Astrocyte of the spinal cord (primary cell): Measurements from ENCODE around the gene SCN11A.

Experiments
- DNase-seq: peaks from one replicate; pipeline ENCODE4 v3.0.0; 2011; ENCODE audit warnings: low read depth, low spot score
- H3K4me3 ChIP-seq: 2 replicates; pipeline ENCODE4 v1.5.1; 2011; ENCODE audit warnings: low read depth, mild to moderate bottlenecking, low read length, moderate library complexity
- in situ Hi-C: cut with HindIII; loops from 2 replicates; pipeline ENCODE4 v1.10.0; 2017; ENCODE audit warnings: low sequenced_read_pairs
- TF ChIP-seq, protein P1 (sequence below): IDR thresholded peaks from 2 replicates; pipeline ENCODE4 v1.5.1; 2012; ENCODE audit warnings: low read depth, mild to moderate bottlenecking, low read length, inconsistent platforms

Gene SCN11A

DNA sequence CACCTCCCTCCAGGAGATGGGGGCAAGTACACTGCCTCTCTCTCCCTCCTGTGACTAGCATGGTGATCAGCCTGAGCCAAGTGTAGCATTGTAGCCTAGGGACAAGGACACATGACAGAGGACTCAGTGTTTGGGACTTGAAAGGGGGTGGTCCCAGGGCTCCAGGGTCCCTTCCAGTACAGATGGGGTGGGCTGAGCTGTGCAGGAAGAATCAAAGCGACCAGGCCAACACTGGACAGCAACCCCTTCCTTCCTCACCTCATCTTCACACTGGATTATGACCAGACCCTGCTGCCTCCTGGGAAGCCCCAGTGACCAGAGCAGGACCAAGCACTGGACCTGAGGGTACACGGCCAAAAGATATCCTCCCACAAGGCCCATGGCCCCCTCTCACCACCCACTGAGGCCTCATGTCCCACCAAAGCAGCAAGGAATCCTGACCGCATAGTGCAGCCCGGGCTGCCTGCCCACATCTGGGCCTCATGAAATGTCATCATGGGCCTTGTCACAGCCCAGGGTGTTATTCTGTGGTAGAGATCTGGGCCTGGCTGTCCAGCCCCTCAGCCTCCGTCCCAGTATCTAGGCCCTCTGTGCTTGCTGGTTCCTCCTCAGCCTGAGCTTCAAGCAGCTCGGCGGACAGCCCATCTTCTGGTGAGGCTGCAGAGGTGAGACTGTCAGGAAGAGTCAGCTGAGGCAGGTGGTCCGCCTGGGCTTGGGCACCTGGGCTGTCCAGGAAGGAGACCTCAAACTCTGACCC, 46.1 kb upstream of the SCN11A start:
- in situ Hi-C loops, result no loop called here
- no peak overlapping the region for H3K4me3 ChIP-seq
- DNase-seq, result no peak
- TF ChIP-seq, protein P1, sequence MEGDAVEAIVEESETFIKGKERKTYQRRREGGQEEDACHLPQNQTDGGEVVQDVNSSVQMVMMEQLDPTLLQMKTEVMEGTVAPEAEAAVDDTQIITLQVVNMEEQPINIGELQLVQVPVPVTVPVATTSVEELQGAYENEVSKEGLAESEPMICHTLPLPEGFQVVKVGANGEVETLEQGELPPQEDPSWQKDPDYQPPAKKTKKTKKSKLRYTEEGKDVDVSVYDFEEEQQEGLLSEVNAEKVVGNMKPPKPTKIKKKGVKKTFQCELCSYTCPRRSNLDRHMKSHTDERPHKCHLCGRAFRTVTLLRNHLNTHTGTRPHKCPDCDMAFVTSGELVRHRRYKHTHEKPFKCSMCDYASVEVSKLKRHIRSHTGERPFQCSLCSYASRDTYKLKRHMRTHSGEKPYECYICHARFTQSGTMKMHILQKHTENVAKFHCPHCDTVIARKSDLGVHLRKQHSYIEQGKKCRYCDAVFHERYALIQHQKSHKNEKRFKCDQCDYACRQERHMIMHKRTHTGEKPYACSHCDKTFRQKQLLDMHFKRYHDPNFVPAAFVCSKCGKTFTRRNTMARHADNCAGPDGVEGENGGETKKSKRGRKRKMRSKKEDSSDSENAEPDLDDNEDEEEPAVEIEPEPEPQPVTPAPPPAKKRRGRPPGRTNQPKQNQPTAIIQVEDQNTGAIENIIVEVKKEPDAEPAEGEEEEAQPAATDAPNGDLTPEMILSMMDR, result no peak

DNA sequence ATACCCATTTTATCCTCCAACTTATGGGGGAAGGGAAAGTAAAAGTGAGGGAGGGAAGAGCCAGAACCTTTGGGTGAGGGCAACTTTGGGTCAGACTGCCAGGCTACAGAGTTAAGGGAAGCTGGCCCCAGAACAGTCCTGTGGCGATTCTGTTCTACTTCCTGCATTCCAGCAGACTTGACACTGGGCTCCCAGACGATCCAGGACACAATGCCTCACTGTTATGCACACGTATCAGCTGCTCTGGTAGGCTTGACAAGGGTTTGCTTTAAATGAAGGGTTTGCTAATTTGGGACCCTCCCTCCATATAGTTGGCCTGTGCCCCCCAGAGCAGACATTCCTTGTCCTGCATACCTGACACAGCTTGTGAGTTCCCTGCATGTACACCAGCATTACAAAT, 45.0 kb upstream of the SCN11A start:
- DNase-seq, result no peak
- TF ChIP-seq, protein P1, result no peak
- no peak overlapping the region for H3K4me3 ChIP-seq
- in situ Hi-C loops, result no loop called here

DNA sequence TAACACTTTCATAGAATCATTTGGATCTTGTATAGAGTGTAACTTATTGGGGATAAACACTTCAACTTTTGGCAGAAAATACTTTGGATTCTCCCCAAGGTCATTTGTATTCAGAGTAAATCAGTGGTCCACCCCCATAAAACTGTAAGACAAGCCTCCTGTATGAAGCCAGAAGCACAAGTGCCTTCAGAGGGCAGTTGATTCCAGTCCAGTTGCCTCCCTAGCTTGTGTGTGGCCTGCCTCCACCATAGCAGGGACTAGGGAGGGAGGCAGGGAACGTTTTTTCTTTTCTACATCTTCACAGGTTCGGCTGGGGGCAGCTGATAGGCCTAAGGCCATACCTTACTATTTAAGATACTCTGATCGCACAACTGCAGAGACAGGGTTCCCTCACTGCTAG, 44.0 kb upstream of the SCN11A start:
- TF ChIP-seq, protein P1, result no peak
- H3K4me3 ChIP-seq, result no peak overlapping the region
- in situ Hi-C loops, result no loop called here
- DNase-seq, result no peak

DNA sequence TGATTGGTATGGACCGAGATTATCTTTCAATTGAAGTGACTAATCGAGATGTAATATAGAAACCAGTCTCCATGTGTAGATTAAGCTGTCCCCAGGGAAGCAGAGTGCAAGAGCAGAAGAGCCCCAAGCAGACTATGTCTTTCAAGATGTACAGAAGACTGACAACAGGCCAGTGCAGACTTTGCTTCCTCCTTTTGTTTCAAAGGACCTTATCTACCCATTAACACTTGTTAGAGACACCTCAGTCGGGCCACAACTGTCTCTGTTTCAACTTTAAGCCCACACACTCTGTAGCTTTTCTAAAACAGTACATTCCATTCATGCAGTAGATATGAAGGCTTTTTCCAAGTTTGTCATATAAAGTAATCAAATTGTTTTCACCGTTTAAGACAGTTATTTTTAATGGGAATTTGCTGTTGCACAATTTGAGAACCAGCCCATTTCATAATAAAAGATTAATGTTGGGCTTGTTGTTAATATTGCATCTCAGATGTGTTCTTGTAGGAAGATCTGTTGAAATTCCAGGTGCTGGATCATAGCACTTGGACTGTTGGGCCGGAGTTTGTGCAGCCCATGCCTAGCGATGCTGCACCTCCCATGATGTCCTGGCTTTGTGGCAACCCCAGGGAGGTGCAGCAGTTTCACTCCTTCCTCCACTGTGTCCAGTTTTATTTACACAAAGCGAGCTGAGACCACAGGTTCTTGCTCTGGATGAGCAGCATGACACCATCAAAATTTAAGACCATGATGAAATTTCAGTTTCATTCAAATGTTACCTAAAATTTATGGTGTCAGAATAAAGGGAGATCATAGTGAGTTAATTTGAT, 43.3 kb upstream of the SCN11A start:
- H3K4me3 ChIP-seq, result no peak overlapping the region
- DNase-seq, result no peak
- in situ Hi-C loops, result no loop called here
- TF ChIP-seq, protein P1, result no peak

DNA sequence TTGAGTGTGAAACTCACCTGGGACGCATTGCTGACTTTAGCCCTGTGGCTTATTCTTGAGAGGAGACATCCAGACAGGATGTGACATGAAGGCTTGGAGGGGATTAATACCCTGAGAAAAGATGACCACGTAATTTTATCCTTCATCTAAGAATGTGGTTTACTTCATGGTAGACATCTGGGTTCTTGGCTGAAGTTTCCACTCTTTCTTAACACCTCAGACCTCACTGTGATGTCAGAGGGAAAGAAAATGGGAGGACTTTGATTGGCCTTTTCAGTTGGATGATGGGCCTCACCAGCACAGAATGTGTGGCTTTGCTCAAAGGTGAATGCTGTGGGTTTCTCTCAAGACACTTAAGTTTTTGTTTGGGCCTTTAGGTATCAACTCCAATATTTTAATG, 39.2 kb upstream of the SCN11A start:
- no peak overlapping the region for H3K4me3 ChIP-seq
- TF ChIP-seq, protein P1, result no peak
- DNase-seq, result peak; percentile 13
- in situ Hi-C loops, result no loop called here

DNA sequence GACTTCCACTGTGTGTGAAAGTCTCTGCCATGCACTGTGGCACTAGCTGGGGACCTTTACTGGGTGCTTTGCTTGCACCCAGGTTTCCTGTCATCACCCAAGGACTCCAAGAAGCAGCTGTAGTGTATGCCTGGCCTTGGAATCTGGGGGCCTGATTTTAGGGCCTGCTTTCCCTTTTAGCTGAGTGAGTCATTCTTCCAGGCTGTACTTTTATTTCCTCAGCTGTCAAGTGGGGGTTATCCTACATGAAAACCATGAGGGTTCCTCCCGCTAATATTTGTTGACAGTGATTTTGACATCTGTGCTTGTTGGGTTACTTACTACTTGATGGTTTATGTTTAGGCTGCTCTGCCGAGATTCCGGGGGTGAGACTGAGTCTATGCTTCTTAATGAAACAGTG, 37.1 kb upstream of the SCN11A start:
- TF ChIP-seq, protein P1, result no peak
- no peak overlapping the region for H3K4me3 ChIP-seq
- in situ Hi-C loops, result no loop called here
- DNase-seq, result no peak
